D721Med (cell line): ENCODE measurements around the gene SLC6A6.

ENCODE experiments used
- DNase-seq: peaks from one replicate; pipeline ENCODE4 v3.0.0; 2011; ENCODE audit warnings: low spot score; ENCODE audit not compliant: insufficient read length
- FAIRE-seq: peaks from 2 replicates; lab custom pipeline; 2011; peaks lifted over from hg19 to GRCh38; lab: Jason Lieb, UNC
- TF ChIP-seq, protein P1 (sequence below): IDR thresholded peaks from 2 replicates; pipeline ENCODE4 v1.5.1; 2012; ENCODE audit warnings: mild to moderate bottlenecking, control low read depth; ENCODE audit not compliant: insufficient read depth; ENCODE audit errors: missing control alignments

The SLC6A6 gene

DNA sequence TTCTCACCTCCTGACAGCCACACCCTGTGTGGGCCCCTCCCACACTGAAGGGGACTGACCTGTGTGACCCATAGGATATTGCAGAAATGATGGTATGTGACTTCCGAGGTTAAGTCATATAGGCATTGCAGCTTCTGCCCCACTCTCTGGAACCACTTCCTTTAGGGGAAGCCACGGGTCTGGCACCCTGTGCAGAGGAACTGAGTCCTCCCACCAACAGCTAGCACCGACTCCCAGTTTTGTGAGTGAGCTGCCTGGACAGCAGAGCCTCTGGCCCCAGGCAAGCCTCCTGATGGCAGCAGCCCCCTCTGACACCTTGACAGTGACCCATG, 24.6 kb upstream of the SLC6A6 start:
- FAIRE-seq (no peak), DNase-seq (no peak)

DNA sequence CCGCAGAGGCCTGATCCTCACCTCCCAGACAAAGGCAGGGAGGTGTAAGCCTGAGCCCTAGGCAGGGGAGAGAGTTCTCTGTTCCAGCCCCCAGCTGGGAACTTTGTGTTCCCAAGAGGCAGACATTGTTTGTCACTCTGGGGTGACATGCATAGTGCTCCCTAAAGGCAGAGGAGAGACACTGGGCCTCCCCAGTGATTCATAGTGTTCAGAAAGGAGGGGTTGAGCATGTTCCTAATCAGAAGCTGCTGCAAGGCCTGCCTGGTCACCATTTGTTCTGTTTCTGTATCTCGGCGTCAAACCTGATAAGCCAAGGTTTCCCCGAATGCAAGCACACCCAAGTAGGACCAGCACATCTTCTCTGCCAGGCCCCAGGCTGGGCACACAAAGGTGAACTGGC, 24.0 kb upstream of the SLC6A6 start:
- FAIRE-seq (no peak), DNase-seq (no peak)
- TF ChIP-seq, protein P1, sequence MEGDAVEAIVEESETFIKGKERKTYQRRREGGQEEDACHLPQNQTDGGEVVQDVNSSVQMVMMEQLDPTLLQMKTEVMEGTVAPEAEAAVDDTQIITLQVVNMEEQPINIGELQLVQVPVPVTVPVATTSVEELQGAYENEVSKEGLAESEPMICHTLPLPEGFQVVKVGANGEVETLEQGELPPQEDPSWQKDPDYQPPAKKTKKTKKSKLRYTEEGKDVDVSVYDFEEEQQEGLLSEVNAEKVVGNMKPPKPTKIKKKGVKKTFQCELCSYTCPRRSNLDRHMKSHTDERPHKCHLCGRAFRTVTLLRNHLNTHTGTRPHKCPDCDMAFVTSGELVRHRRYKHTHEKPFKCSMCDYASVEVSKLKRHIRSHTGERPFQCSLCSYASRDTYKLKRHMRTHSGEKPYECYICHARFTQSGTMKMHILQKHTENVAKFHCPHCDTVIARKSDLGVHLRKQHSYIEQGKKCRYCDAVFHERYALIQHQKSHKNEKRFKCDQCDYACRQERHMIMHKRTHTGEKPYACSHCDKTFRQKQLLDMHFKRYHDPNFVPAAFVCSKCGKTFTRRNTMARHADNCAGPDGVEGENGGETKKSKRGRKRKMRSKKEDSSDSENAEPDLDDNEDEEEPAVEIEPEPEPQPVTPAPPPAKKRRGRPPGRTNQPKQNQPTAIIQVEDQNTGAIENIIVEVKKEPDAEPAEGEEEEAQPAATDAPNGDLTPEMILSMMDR = no peak

More for the DNA sequence above, 24.6 kb upstream of the SLC6A6 start:
- TF ChIP-seq, protein P1 = no peak

DNA sequence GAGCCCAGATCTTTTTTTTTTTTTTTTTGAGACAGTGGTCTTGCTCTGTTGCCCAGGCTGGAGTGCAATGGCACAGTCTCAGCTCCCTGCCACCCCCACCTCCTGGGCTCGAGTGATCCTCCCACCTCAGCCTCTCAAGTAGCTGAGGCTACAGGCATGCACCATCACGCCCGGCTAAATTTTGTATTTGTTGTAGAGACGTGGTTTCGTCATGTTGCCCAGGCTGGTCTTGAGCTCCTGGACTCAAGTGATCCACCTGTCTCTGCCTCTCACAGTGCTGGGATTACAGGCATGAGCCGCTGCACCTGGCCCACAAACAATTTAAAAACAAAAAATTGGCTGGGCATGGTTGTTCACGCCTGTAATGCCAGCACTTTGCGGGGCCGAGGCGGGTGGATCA, 22.6 kb upstream of the SLC6A6 start:
- no peak for FAIRE-seq
- no peak for DNase-seq
- TF ChIP-seq, protein P1 = no peak

DNA sequence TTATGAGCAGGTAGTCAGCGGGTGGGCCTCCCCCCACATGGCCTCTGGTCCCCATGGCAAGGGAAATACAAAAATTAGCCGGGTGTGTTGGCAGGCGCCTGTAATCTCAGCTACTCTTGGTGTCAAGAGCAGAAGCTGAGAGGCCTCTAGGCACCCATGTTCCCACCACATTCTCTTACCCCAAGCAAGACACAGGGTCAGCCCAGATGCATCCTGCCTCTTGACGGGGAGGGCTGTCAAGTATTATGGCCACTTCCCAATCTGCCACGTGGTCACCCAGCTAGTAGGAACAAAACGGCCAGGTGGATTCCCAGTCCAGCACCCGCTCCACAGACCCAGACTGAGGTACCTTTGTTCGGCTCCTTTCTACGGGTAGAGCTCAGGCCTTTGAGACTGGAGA, 16.2 kb upstream of the SLC6A6 start:
- DNase-seq (no peak), FAIRE-seq (no peak)
- TF ChIP-seq, protein P1 = no peak

DNA sequence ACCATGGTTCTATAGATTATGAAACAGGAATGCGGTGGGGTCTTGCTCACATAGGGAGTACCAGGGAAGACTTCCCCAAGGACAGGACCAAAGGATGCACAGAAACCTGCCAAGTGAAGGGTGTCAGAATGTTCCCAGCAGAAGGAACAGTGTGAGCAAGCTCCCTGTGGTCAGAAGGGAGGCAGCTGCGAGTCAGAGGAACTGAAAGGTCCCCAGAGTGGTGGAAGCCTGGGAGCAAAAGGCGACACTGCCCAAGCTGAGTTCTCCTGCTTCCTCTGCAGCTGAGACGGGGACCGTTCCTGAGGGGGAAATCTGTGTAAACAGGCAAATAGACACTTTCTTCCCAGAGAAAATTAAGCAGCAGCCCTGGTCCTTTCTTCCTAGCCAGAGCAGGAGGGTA, 14.2 kb upstream of the SLC6A6 start:
- TF ChIP-seq, protein P1 = no peak
- FAIRE-seq (no peak), DNase-seq (no peak)

DNA sequence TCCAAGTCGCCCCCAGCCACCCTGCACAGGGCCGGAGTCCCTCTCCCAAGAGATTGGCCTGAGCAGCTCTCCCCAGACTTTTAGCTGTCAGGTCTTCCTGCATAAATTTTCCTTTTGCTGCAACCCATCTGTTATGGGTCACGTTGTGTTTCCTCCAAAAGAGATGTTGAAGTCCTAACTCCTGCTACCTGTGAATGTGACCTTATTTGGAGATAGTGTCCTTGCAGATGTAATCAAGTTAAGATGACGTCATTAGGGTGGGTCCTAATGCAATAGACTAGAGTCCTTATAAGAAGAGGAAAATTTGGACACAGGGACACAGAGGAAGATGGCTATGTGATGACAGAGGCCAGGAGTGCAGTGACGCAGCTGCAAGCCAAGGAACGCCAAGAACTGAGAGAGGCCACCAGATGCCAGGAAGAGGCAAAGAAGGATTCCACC, 13.2 kb upstream of the SLC6A6 start:
- FAIRE-seq (no peak), DNase-seq (no peak)
- TF ChIP-seq, protein P1 = no peak

DNA sequence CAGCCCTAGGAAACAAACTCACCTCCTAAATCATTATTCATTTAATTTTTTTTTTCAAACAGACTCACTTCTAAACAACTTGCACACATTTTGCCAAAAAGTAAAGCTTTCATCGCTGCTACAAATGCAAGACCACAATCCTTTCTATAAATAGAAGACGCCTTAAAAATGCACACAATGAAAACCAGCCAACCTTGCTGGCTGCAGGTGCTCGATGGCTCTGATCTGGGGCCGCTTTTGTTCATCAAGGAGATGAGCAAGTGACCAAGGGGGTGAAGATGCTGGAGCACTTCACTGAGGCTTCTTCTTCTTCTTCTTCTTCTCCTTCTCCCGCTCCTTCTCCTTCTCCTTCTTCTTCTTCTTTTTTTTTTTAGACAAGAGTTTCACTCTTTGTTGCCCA, 12.7 kb upstream of the SLC6A6 start:
- DNase-seq = no peak
- no peak for FAIRE-seq
- TF ChIP-seq, protein P1 = no peak
